G401 (cell line): ENCODE results near the gene SLC44A3. TPM values are rescaled to one million over a fixed set of nuclear protein-coding genes. Genes with fewer than 3 reads are reported as not detected.

Source experiments
- DNase-seq: peaks from one replicate; pipeline ENCODE4 v3.0.0-alpha.2; 2015; ENCODE audit warnings: low spot score
- in situ Hi-C: cut with HindIII; loops from 2 replicates; pipeline ENCODE4 v1.10.0; 2016; ENCODE audit warnings: low sequenced_read_pairs, mixed read lengths
- total RNA-seq: library from RNA; depleted of rRNA; stranded (reverse); fragments of >200 nt; shearing (Covaris generic); gene quantifications from 2 replicates; pipeline ENCODE4 v1.2.3, GENCODE V29; 2014

Gene SLC44A3
- total RNA-seq, 1 experiment from 2014 or later, result 2.5 TPM

DNA sequence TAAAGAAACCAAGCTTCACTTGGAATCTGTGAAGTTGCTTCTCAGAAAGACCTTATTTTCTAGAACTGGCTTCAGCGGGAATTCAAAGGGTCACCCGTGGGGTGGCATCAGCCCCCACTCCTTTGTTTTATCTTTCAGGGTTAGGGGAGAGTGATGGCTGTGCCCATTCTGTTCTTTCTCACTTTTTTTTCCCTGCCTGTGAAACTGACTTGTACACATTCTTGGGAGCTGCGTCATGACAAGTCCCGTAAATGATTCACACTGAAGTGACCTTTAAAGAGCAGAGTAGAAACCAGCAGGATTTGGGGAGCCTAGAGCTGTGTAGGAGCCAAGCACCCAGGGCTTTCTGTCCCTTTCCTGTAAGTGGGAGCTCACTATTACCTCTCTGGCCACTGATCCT, 43.8 kb downstream of the SLC44A3 start:
- DNase-seq, result peak; percentile 34
- in situ Hi-C loops, result no loop called here

- in situ Hi-C loops, result no loop called here
- no peak for DNase-seq
Observed at GRCh38 chr1:94864821-94865220, 44.7 kb downstream of the SLC44A3 start.

- in situ Hi-C loops, result no loop called here
- DNase-seq, result no peak
Observed at GRCh38 chr1:94865360-94865759, 45.2 kb downstream of the SLC44A3 start.

DNA sequence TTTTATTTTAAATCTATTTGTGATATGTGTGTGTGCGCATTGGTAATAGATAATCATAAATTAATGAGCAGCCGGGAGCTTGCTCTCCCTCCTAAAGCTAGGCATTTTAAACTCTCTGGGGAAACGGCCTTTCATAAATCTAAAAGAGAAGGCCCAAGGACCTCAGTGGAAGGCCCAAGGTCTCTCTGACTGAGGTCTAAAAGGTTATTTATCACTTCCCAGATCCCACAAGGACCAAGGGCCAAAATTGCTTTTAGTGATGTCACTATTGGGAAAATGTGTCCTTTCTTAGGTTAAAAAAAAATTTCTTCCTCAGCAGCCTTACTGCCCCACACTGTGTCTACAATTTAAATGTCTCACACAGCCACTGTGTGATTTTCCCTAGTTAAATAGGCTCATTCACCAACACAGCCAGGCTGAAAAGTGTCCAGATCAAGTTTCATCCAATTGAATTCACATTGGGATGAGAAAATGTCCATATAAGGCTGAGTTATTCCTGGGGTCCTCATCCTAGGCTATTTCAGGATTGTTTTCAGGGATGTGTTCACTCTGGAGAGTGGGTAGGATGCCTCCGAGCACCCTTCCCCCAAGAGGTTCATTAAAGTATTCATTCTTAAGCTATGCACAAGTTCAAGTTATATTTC, 46.1 kb downstream of the SLC44A3 start:
- in situ Hi-C loops, result no loop called here
- peak; percentile 31 for DNase-seq

GRCh38 chr1:94871031-94871430, 50.9 kb downstream of the SLC44A3 start:
- no peak for DNase-seq
- in situ Hi-C loops, result no loop called here

- in situ Hi-C loops, result no loop called here
- no peak for DNase-seq
Observed at GRCh38 chr1:94872771-94873495, 52.8 kb downstream of the SLC44A3 start.

- DNase-seq, result no peak
- in situ Hi-C loops, result no loop called here
Observed at GRCh38 chr1:94873520-94874351, 53.6 kb downstream of the SLC44A3 start.

- in situ Hi-C loops, result no loop called here
- DNase-seq, result no peak
Observed at GRCh38 chr1:94874423-94874822, 54.3 kb downstream of the SLC44A3 start.

DNA sequence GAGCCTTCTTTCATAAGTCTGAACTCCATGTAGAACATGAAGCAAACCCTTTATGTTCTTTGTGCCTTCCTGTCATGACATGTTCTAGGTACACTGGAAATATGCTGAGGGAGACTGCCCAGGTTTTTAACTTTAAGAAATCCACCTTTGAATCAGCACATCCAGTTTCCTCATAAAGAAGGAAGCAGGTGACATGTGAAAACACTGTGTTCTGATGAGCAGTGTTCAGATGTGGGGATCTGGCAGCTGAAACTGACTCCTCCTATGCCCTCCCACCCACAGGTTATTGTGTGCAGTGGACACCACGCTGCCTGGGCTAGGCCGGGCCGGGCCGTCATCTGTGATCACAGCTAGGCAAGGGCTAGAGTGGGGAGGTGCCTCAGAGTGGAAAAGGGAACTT, 55.6 kb downstream of the SLC44A3 start:
- DNase-seq, result no peak
- in situ Hi-C loops, result no loop called here

DNA sequence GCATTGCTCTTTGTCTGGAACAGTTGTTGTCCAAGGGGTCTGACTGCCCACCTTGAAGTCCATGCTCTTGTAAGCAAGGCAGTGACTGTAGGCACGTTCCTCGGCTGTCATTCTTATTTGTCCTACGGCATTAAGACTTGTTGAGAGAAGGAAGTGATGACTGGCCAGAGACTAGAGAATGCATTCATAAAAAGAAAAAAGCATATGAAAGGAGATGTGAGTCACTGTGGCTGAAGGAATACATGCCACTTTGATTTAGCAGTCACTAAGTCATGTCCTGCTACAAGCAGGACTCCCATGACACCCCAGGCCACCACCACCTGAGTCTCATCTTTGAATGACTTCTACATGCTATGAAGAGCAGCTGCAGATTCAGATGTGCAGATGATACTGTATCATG, 56.2 kb downstream of the SLC44A3 start:
- no peak for DNase-seq
- in situ Hi-C loops, result no loop called here

DNA sequence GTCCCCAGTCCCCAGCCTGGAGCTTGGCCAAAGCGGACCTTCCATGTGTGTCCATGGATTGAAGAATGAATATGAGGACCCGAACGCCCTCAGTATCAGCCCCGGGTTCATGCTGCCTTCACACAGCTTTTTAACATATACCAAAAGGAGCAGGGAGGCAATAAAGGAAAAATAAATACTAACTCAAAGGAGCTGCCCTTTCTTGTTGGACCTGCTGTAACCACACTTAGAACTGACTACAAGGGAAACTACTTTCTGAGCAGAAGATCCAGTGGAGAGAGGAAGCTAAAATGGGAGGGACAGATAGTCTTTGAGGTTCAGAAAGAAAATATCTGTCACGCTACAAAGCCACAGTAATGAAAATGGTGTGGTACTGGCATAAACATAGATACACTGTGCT, 58.2 kb downstream of the SLC44A3 start:
- in situ Hi-C loops, result no loop called here
- no peak for DNase-seq

DNA sequence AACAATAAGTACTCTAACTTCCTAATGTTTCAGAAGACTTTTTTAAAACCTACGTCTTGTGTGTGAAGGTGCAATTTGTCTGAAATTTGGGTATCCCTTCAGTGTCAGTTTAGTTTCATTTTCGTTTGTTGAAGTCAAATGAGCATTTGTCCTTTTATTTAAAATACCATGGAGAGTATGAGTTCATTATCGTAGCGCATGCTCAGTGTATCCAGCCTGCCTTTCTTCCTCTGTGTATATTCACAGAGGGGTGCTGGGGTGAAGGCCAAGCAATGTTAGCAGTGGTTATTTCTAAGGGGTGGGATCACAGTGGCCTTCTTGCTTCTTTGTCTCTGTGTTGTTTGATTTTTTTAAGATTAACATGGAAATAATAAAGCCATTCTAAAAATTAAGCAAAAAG, 63.5 kb downstream of the SLC44A3 start:
- in situ Hi-C loops, result no loop called here
- no peak for DNase-seq

GRCh38 chr1:94884106-94884505, 63.9 kb downstream of the SLC44A3 start:
- in situ Hi-C loops, result no loop called here
- DNase-seq, result peak; percentile 39

- no peak for DNase-seq
- in situ Hi-C loops, result no loop called here
Observed at GRCh38 chr1:94884507-94884906, 64.3 kb downstream of the SLC44A3 start.

DNA sequence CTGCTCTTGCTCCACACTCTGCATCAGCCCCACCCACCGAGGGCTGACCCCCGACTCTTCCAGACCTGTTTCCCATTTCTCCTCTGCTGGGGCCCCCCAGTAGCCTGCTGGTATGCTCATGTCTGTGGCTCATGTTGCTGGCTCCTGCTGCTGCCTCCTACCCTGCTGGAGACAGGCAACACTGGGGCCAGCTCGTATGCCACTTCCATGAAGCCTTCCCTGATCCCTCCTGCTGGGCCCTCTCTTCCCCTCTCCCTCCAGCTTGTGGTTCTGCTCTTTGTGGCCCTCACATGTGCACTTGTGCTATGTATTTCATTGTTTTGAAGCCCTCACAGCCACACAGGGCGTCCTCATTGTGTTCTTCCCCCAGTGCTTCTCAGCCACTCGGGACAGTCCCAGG, 66.2 kb downstream of the SLC44A3 start:
- DNase-seq, result no peak
- in situ Hi-C loops, result no loop called here

- no peak for DNase-seq
- in situ Hi-C loops, result no loop called here
Observed at GRCh38 chr1:94887106-94887505, 66.9 kb downstream of the SLC44A3 start.

DNA sequence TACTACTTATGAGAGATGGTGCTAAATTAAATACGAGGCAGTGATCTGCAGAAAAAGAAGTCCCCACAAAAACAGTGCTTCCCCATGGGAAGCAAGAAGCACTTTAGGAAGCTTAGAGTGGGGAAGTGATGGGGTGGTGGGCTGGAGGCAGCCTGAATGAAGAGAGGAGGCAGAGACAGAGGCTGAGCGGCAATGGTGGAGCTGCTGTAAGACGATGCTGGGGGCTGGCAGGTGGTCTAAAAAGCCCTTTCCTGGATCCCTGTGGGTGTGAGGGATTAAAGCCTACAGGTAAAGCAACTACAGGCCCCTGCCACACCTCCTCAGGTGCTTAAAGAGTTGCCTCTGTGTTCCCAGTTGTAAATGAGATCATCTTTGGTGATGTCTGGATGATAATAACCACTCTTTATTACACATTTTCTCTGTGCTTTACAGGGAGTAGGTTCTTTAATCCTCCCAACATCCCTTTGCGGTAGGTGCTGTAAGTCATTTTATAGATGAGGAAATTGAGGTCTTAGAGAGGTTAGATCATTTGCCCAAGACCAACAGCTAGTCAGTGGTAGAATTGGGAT, 67.5 kb downstream of the SLC44A3 start:
- DNase-seq, result no peak
- in situ Hi-C loops, result no loop called here

DNA sequence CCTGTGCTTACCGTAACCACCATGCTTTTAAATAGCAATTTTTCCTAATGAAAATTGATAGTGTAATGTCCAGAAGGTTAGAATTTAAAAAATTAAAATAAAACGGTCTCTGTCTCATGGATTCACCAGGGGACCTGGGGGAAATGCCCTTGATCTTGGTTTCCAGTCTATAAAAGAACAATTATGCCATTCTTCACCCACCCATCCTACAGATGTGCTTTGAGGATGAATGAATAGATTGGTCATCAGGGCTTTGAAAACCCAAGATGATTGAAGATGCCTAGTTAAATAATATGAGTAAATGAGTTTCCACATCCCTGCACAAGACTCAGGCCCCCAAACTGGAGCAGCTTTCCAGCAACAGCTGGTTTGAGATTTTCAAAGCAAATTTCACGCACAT, 68.0 kb downstream of the SLC44A3 start:
- DNase-seq, result no peak
- in situ Hi-C loops, result no loop called here

- in situ Hi-C loops, result no loop called here
- no peak for DNase-seq
Observed at GRCh38 chr1:94892604-94893254, 72.6 kb downstream of the SLC44A3 start.
